GM18951 (cell line): ENCODE data around the gene MORN3.
A peak's percentile ranks its signal among the peaks of the same experiment; 100 is the strongest.
"Not testable (repeated sequence)": the region's sequence is repeated elsewhere in the genome, so short reads cannot be mapped to it uniquely, and the experiment has no call there.

Experiments
- POLR2A ChIP-seq: IDR thresholded peaks from 4 replicates; pipeline ENCODE4 v1.6.1; 2011; ENCODE audit warnings: mild to moderate bottlenecking; ENCODE audit not compliant: insufficient read length, insufficient read depth; ENCODE audit errors: extremely low read depth
- in situ Hi-C: fragments of 300-500 bp; cut with MboI; formaldehyde crosslinking; loops from one replicate; pipeline ENCODE4 v1.12.0; 2022; ENCODE audit warnings: low sequenced_read_pairs, mixed read lengths, inconsistent platforms; ENCODE audit not compliant: unreplicated experiment

Gene MORN3

GRCh38 chr12:121669521-121669900 lies at the start of gene MORN3:
MORN3 (minus strand) TSS chr12:121669654; CDS start chr12:121669483, 171 bp downstream.
- in situ Hi-C loops, result no loop called here
- no peak for TF ChIP-seq POLR2A

- in situ Hi-C loops, result loop anchor here (10.0 kb wide), 1 partner anchor 46 kb away; no protein-coding TSS in a partner anchor
- TF ChIP-seq POLR2A, result no peak
Measured at GRCh38 chr12:121718653-121719239, 49.3 kb upstream of the MORN3 start.

DNA sequence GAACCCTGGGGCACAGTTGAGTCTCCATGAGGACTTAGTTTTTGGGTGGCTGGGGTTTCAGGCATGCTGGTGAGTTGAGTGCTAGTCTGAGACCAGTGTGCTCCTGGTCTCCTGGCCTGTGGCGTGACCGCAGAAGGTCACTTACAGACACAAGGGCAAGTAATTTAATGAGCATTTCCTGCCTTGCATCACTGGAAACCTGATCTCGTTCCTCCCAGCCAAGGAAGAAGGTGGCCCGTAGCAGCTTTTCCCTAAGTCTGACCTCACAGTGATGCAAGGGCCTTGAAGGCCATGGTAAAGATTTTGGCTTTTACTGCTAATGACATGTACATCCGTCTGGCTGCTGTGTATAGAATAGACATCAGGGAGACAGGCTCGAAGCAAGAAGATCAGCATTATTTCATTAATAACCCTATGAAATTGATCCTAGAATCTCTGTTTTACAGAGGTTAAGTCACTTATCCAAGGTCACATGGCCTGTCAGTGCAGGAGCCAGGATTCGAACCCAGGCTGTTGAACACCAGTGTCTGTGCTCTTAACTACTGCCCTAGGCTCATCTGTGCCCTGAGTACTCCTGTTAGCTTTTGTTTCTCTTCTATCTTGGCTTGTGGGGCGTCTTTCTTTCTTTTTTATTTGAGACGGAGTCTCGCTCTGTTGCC lies 47.7 kb upstream of the MORN3 start:
- no peak for TF ChIP-seq POLR2A
- in situ Hi-C loops, result loop anchor here (10.0 kb wide), 1 partner anchor 48 kb away; no protein-coding TSS in a partner anchor

DNA sequence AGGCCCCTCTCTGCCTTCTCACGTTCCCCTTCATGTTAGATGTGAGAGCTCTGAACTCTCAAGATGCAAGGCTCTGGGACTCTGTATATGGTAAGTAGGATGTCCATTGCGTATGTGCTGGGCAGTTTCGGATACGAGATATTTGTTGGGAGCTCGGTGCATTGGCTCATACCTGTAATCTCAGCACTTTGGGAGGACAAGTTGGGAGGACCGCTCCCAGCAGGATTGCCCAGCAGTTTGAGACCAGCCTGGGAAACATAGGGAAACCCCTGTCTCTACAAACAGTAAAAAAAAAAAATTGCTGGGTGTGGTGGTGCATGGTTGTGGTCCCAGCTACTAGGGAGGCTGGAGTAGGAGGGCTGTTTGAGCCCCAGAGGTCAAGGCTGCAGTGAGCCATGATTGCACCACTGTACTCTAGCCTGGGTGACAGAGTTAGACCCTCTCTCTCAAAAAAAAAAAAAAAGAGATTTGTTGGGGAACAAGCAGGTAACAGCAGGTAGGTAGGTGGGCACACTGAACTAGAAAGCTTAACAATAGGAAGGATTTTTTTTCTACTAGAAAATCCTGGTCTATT lies 46.5 kb upstream of the MORN3 start:
- in situ Hi-C loops, result loop anchor here (10.0 kb wide), 1 partner anchor 49 kb away; no protein-coding TSS in a partner anchor
- TF ChIP-seq POLR2A, result no peak

DNA sequence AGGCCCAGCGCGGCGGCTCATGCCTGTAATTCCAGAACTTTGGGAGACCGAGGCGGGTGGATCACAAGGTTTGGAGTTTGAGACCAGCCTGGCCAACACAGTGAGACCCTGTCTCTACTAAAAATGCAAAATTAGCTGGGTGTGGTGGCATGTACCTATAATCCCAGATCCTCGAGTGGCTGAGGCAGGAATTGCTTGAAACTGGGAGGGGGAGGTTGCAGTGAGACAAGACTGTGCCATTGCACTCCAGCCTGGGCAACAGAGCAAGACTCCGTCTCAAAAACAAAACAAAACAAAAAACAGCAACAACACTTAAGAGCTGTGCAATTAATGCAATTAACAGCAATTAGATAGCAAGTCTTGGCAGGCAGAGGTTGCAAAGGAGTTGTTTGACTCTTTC lies 45.6 kb upstream of the MORN3 start:
- in situ Hi-C loops, result loop anchor here (10.0 kb wide), 1 partner anchor 50 kb away; no protein-coding TSS in a partner anchor

DNA sequence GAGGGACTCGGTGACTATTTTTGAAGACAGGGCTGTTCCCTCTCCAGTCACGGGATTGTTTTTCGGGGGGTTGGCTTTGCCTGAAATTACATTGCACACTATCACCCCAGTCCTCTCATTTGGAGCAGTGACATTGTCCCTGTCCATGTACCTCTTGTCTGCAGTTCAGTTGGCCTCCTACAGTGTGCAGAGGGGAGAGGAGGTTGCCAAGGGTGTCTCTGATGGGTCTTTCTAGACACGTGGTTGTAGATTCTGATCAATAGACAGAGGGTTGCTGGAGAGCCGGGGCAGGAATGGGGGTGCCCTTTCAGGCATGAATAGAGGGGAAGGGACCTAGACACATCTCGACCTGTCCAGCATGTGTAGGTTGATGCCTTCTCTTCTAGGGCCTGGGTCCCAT lies 44.3 kb upstream of the MORN3 start:
- in situ Hi-C loops, result loop anchor here (10.0 kb wide), 1 partner anchor 51 kb away; no protein-coding TSS in a partner anchor
- no peak for TF ChIP-seq POLR2A

GRCh38 chr12:121713257-121713777 lies 43.9 kb upstream of the MORN3 start:
- no peak for TF ChIP-seq POLR2A
- in situ Hi-C loops, result loop anchor here (10.0 kb wide), 1 partner anchor 51 kb away; no protein-coding TSS in a partner anchor

GRCh38 chr12:121712461-121713256 lies 43.2 kb upstream of the MORN3 start, which contains the start of gene TMEM120B:
TMEM120B (plus strand) TSS chr12:121712752; CDS start chr12:121712896, 144 bp downstream.
- in situ Hi-C loops, result loop anchor here (10.0 kb wide), 1 partner anchor 52 kb away; no protein-coding TSS in a partner anchor
- TF ChIP-seq POLR2A, result peak; percentile 89

GRCh38 chr12:121712190-121712460 lies 42.7 kb upstream of the MORN3 start:
- in situ Hi-C loops, result loop anchor here (10.0 kb wide), 1 partner anchor 53 kb away; no protein-coding TSS in a partner anchor
- no peak for TF ChIP-seq POLR2A

DNA sequence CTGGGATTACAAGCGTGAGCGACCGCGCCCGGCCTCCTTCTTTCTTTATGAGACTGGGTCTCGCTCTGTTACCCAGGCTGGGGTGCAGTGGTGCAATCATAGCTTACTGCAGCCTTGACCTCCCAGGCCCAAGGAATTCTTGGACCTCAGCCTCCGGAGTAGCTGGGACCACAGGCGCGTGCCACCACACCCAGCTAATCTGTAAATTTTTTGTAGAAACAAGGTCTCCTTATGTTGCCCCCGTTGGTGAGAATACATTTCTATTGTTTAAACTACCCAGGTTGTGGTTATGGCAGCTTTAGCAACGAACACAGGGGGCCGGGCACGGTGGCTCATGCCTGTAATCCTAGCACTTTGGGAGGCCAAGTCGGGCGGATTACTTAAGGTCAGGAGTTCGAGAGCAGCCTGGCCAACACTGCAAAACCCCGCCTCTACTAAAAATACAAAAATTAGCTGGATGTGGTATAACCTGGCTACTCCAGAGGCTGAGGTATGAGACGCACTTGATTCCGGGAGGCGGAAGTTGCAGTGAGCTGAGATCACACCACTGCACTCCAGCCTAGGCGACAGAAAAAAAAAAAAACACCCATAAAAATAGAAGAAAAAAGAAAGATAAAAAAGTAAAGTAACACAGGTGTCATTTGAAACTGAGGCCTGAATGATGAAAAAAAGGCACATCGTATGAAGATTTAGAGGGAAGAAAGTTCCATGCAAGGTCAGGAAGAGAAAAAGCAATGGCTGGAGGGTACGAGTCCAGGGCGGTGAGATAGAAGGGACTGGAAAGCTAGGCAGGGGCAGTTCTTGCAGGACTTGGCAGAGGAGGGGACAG lies 42.1 kb upstream of the MORN3 start:
- TF ChIP-seq POLR2A, result no peak
- in situ Hi-C loops, result loop anchor here (10.0 kb wide), 1 partner anchor 53 kb away; no protein-coding TSS in a partner anchor

DNA sequence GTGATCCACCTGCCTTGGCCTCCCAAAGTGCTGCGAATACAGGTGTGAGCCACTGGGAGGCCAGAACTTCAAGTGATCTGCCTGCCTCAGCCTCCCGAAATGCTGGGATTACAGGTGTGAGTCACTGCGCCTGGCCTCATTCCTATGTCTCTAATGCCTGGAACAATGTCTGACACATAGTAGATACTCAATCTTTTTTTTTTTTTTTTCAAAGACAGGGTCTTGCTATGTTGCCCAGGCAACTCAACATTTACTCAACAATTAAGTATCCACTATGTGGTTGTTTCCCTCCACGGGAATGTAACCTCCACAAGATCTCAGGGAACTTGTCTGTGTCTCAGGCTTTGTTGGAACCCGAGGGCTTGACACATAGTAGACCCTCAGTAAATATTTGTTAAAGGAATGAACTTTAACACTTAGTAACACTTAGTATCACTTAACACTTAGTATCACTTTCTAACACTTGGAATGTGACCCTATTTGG lies 40.1 kb upstream of the MORN3 start:
- in situ Hi-C loops, result no loop called here

GRCh38 chr12:121709064-121709424 lies 39.6 kb upstream of the MORN3 start:
- in situ Hi-C loops, result not testable (repeated sequence)

More for the DNA sequence above, 40.1 kb upstream of the MORN3 start:
- no peak for TF ChIP-seq POLR2A
